Spinal cord (tissue), 10 donors: ENCODE data around the gene STX4. TPM values are rescaled to one million over a fixed set of nuclear protein-coding genes. Genes with fewer than 3 reads are reported as not detected.
"Not testable (repeated sequence)": the region's sequence is repeated elsewhere in the genome, so short reads cannot be mapped to it uniquely, and the experiment has no call there.

Source experiments
- DNase-seq, 6 donors: peaks; one replicate each; pipeline versions ENCODE4 v3.0.0 to v3.0.0-alpha.2; 2013 to 2015; ENCODE audit warnings: low spot score in 6 of 6, low read depth in 4 of 6
- H3K27ac ChIP-seq: one replicate; pipeline ENCODE4 v1.5.1; 2013; ENCODE audit warnings: low read depth, low read length, control low read depth
- H3K27me3 ChIP-seq: one replicate; pipeline ENCODE4 v1.6.1; 2013; ENCODE audit warnings: low read length; ENCODE audit not compliant: control insufficient read depth, insufficient read depth
- H3K36me3 ChIP-seq: one replicate; pipeline ENCODE4 v1.6.1; 2013; ENCODE audit warnings: low read length; ENCODE audit not compliant: control insufficient read depth, insufficient read depth
- H3K4me1 ChIP-seq: one replicate; pipeline ENCODE4 v1.6.1; 2013; ENCODE audit warnings: low read length; ENCODE audit not compliant: control insufficient read depth, insufficient read depth
- H3K4me3 ChIP-seq: one replicate; pipeline ENCODE4 v1.5.1; 2013; ENCODE audit warnings: low read depth, low read length, control low read depth
- H3K9me3 ChIP-seq: one replicate; pipeline ENCODE4 v1.6.1; 2013; ENCODE audit warnings: low read length; ENCODE audit not compliant: control insufficient read depth, insufficient read depth
- WGBS: methylation state at CpG from one replicate; pipeline ENCODE4 v1.1.5; 2013; ENCODE audit warnings: missing lambda C conversion rate; ENCODE audit not compliant: insufficient coverage; 5-methylcytosine and 5-hydroxymethylcytosine counted together
- polyA plus RNA-seq, 2 donors: library from polyadenylated mRNA; unstranded; fragments of 120-200 nt; gene quantifications; one replicate each; pipeline ENCODE4 v1.2.1, GENCODE V29; 2013; ENCODE audit not compliant: insufficient read length in 2 of 2
- total RNA-seq, 2 donors: library from RNA; depleted of rRNA in 1 of 2; stranded (reverse); fragments of 120-200 nt in 1 of 2; fragments of >200 nt in 1 of 2; gene quantifications; one replicate each; pipeline versions ENCODE4 v1.2.3 to v1.2.4, GENCODE V29; 2013 to 2014
- donor health status: healthy.

STX4 gene
- total and polyA plus RNA-seq, 4 donors, result 28.6 to 91.6 (median 65.1) TPM

GRCh38 chr16:31006589-31006988, 26.8 kb upstream of the STX4 start:
- whole genome bisulfite sequencing, result 90% methylated on average over 8 of the region's 8 CpGs
- no peak overlapping the region for H3K27ac ChIP-seq
- H3K36me3 ChIP-seq, result peaks cover 35% of the 10 kb centered on the region
- H3K27me3 ChIP-seq, result no peaks in the 10 kb centered on the region
- H3K9me3 ChIP-seq, result no peaks in the 10 kb centered on the region
- H3K4me1 ChIP-seq, result peaks cover 33% of the 10 kb centered on the region
- DNase-seq, result no peak
- H3K4me3 ChIP-seq, result no peak overlapping the region

GRCh38 chr16:31007684-31008083, 25.7 kb upstream of the STX4 start:
- H3K27me3 ChIP-seq, result no peaks in the 10 kb centered on the region
- no peak for DNase-seq
- 55% methylated on average over 4 of the region's 6 CpGs for WGBS

GRCh38 chr16:31008149-31008548, 25.2 kb upstream of the STX4 start:
- Histone ChIP-seq H3K27ac (no peak overlapping the region), H3K9me3 (no peaks in the 10 kb centered on the region), H3K4me3 (no peak overlapping the region), H3K4me1 (peaks cover 28% of the 10 kb centered on the region), H3K27me3 (no peaks in the 10 kb centered on the region), H3K36me3 (peaks cover 23% of the 10 kb centered on the region)
- no peak for DNase-seq
- WGBS, result 82% methylated on average over 2 of the region's 6 CpGs

More at GRCh38 chr16:31007684-31008083, 25.7 kb upstream of the STX4 start:
- peaks cover 33% of the 10 kb centered on the region for H3K4me1 ChIP-seq
- H3K4me3 ChIP-seq, result no peak overlapping the region
- H3K9me3 ChIP-seq, result no peaks in the 10 kb centered on the region
- no peak overlapping the region for H3K27ac ChIP-seq
- H3K36me3 ChIP-seq, result peaks cover 27% of the 10 kb centered on the region

- Histone ChIP-seq H3K4me1 (peaks cover 25% of the 10 kb centered on the region), H3K9me3 (no peaks in the 10 kb centered on the region), H3K4me3 (no peak overlapping the region), H3K27me3 (no peaks in the 10 kb centered on the region), H3K36me3 (peaks cover 20% of the 10 kb centered on the region), H3K27ac (no peak overlapping the region)
- DNase-seq, result no peak
- 96% methylated on average over 4 of the region's 5 CpGs for WGBS
Measured at GRCh38 chr16:31008551-31008950, 24.8 kb upstream of the STX4 start.

GRCh38 chr16:31009120-31009519, 24.2 kb upstream of the STX4 start:
- 75% methylated on average over 7 of the region's 7 CpGs for WGBS
- H3K4me3 ChIP-seq, result peak overlapping the region; percentile 40

GRCh38 chr16:31009894-31010584, 23.3 kb upstream of the STX4 start:
- H3K27ac ChIP-seq, result no peak overlapping the region
- 2% methylated on average over 26 of the region's 36 CpGs for WGBS
- H3K27me3 ChIP-seq, result no peaks in the 10 kb centered on the region
- peaks cover 17% of the 10 kb centered on the region for H3K36me3 ChIP-seq
- peaks cover 25% of the 10 kb centered on the region for H3K4me1 ChIP-seq
- no peak for DNase-seq
- no peaks in the 10 kb centered on the region for H3K9me3 ChIP-seq
- peak overlapping the region; percentile 40 for H3K4me3 ChIP-seq

More at GRCh38 chr16:31009120-31009519, 24.2 kb upstream of the STX4 start:
- no peak for DNase-seq
- Histone ChIP-seq H3K9me3 (no peaks in the 10 kb centered on the region), H3K27me3 (no peaks in the 10 kb centered on the region), H3K36me3 (peaks cover 20% of the 10 kb centered on the region), H3K4me1 (peaks cover 25% of the 10 kb centered on the region), H3K27ac (no peak overlapping the region)

- 5% methylated on average over 26 of the region's 45 CpGs for WGBS
- Histone ChIP-seq H3K27ac (no peak within 1 kb of the TSS), H3K4me1 (peaks cover 25% of the 10 kb centered on the region), H3K27me3 (no peaks in the 10 kb centered on the region), H3K36me3 (peaks cover 15% of the 10 kb centered on the region), H3K9me3 (no peaks in the 10 kb centered on the region), H3K4me3 (peak within 1 kb of the TSS; percentile 40)
- DNase-seq, result peak in 5 of 6 donors; percentile 76 to 98 (median 82)
Measured at GRCh38 chr16:31010585-31011325, 22.6 kb upstream of the STX4 start, which contains the start of gene STX1B. Gene STX1B (minus strand): TSS chr16:31010638. CDS start chr16:31010396, 242 bp downstream.

GRCh38 chr16:31011815-31012214, 21.5 kb upstream of the STX4 start:
- H3K27ac ChIP-seq, H3K4me3 ChIP-seq, H3K36me3 ChIP-seq, DNase-seq, H3K9me3 ChIP-seq, H3K27me3 ChIP-seq: not testable (repeated sequence)
- WGBS, result 98% methylated on average over 5 of the region's 7 CpGs
- H3K4me1 ChIP-seq, result peaks cover 25% of the 10 kb centered on the region

- not testable (repeated sequence) for H3K27ac ChIP-seq, H3K27me3 ChIP-seq, H3K36me3 ChIP-seq, H3K4me3 ChIP-seq, H3K9me3 ChIP-seq, DNase-seq
- peaks cover 21% of the 10 kb centered on the region for H3K4me1 ChIP-seq
Measured at GRCh38 chr16:31013292-31013691, 20.1 kb upstream of the STX4 start.

- H3K4me1 ChIP-seq, result peaks cover 5% of the 10 kb centered on the region
- peak in 1 of 6 donors; percentile 21 for DNase-seq
- H3K4me3 ChIP-seq, result no peak overlapping the region
- H3K36me3 ChIP-seq, result no peaks in the 10 kb centered on the region
- H3K9me3 ChIP-seq, result no peaks in the 10 kb centered on the region
- H3K27me3 ChIP-seq, result no peaks in the 10 kb centered on the region
- WGBS, result 68% methylated on average over 6 of the region's 6 CpGs
- no peak overlapping the region for H3K27ac ChIP-seq
Measured at GRCh38 chr16:31016018-31016417, 17.3 kb upstream of the STX4 start.
